GM18868 (cell line): Measurements from ENCODE around the gene ITGA1.
A peak's percentile ranks its signal among the peaks of the same experiment; 100 is the strongest.

ENCODE experiments used
- ATAC-seq: cut with Tn5 transposase; IDR thresholded peaks from one replicate; pipeline ENCODE4 v1.9.1; 2021; ENCODE audit warnings: mild to moderate bottlenecking, moderate library complexity; ENCODE audit not compliant: unreplicated experiment

The ITGA1 gene

DNA sequence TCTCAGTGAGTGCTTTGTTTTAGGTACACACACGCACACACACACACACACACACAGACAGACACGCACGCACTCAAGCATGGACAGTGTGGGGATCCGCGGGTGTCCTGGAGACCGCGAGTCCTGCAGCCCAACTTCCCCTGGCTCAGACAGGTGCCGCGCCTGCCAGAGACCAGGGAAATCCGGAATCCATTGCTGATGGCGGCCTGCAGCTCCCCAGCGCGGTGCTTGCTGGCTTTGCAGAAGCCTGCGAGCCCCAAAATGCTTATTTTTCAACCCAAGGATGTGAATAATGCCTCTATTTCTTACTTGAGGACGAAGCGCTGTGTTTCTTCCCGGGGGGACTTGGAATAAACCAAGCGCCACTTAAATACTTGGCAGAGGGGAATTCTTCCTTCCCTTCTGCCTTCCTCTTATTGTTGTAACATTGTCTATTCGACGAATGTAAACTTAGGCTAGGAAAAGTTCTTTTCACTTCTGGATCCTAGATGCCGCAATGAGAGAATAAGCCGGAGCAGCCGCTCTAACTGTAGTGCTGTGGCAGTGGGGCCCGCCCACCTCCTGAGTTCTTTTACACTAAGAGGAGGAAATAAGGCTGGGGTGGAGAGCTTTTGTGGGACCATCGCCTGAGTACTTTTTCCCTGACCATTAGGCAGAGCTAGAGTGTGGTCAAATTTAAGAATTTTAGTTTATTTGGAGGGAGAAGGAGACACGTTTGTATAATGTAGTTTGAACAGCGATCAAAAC, 202.2 kb downstream of the ITGA1 start:
- peak; percentile 18 for ATAC-seq

GRCh38 chr5:52990528-52990925, 202.8 kb downstream of the ITGA1 start:
- ATAC-seq: no peak

DNA sequence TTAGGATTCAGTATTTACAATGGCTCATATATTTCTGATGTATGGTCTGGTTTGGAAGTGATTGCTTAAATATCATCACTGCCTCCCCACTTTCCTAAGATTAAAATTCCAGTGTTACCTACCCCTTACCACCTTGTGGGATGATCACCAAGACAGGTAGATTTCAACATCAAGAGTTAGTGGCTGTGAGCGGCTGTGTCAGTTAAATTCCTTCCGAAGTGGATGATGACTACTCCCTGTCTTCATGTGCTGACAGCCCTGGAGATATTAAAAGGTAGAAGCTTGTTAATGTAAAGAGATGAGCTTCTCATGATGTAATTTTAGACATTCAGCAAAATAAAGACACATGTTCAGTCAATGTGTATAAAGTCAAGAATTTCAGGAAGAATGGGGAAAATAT, 205.7 kb downstream of the ITGA1 start:
- no peak for ATAC-seq

DNA sequence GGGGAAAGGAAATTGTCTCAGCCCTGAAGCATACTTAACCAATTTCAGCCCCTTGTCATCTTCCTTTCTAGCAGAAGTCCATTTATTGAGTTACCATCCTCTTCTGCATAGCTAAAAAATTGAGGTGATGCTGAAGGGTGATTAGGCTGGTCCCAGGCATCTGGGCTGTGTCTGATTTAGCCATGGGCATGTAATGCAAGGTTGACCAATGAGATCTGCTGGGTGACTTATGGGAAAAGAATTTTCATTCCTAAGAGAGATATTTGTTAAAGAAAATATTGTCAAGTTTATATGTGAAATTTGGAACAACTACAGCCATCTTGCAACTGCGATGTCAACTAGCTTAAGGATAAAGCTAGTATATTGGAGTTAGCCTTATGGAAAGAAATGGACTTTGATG, 206.6 kb downstream of the ITGA1 start:
- ATAC-seq: no peak

DNA sequence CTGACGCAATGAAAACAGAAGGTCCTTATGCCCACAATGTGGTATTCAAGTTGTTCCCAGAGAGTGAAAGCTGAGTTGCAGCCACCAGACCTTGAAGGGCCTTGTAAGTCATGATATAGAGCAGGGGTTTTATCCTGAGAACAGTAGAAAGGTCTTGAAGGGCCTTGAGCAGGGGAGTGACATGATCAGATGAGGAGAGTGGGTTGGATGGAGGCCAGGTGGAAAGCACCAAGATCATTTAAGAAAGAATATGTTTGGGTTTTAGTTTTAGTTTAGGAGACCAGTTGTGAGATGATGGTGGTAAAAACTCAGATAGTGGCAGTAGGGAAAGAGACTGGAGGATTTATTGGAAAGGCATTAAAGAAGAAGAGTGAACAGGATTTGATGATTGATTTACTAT, 207.4 kb downstream of the ITGA1 start:
- ATAC-seq: no peak

- no peak for ATAC-seq
Measured at GRCh38 chr5:52995914-52996313, 208.2 kb downstream of the ITGA1 start.

- ATAC-seq: no peak
Measured at GRCh38 chr5:52996979-52997378, 209.3 kb downstream of the ITGA1 start.

GRCh38 chr5:52997424-52997823, 209.7 kb downstream of the ITGA1 start:
- ATAC-seq: no peak

- peak; percentile 81 for ATAC-seq
Measured at GRCh38 chr5:52998552-52999313, 211.0 kb downstream of the ITGA1 start.

DNA sequence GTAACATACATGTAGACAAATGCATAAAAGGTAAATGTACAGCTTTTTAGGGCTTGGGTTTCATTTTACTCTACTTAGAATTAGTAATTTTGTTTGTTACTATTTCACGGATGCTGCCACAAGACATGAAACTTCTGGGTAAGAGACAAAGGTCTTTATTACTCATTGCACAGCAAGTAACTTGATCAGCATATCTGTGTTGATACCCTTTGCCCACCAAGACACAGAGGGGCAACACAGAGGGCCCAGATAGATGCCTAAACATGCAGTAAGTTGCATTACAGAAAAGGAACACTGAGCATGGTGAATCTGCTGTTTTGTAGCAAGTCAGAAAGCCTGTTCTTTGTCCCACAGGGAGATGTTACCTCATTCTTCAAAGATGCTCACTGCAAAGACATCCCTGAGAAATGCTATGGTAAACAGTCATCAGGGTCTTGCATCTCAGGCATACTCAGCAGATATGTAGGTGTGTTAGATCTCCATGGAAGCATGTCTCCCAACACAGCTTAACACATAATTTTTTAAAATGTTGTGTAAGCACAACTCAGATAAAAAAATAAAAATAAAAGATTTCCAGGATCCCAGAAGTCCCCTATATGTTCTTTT, 211.7 kb downstream of the ITGA1 start:
- ATAC-seq: peak; percentile 29

DNA sequence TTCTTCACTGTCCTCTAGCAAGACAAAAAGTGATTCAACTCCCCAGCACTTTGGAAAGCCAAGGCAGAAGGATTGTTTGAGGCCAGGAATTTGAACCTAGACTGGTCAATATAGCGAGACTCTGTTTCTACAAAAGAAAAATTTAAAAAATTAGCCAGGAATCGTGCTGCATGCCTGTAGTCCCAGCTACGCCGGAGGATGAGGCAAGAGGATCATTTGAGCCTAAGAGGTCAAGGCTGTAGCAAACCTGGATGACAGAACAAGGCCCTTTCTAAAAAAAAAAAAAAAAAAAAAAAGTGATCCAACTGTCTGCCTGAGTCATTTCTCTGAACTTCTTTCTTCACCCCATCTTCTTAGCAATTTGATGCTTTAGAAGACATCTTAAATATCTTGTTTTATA, 213.8 kb downstream of the ITGA1 start:
- no peak for ATAC-seq

- ATAC-seq: no peak
Measured at GRCh38 chr5:53002491-53002890, 214.8 kb downstream of the ITGA1 start.

- ATAC-seq: no peak
Measured at GRCh38 chr5:53003144-53003543, 215.4 kb downstream of the ITGA1 start.

DNA sequence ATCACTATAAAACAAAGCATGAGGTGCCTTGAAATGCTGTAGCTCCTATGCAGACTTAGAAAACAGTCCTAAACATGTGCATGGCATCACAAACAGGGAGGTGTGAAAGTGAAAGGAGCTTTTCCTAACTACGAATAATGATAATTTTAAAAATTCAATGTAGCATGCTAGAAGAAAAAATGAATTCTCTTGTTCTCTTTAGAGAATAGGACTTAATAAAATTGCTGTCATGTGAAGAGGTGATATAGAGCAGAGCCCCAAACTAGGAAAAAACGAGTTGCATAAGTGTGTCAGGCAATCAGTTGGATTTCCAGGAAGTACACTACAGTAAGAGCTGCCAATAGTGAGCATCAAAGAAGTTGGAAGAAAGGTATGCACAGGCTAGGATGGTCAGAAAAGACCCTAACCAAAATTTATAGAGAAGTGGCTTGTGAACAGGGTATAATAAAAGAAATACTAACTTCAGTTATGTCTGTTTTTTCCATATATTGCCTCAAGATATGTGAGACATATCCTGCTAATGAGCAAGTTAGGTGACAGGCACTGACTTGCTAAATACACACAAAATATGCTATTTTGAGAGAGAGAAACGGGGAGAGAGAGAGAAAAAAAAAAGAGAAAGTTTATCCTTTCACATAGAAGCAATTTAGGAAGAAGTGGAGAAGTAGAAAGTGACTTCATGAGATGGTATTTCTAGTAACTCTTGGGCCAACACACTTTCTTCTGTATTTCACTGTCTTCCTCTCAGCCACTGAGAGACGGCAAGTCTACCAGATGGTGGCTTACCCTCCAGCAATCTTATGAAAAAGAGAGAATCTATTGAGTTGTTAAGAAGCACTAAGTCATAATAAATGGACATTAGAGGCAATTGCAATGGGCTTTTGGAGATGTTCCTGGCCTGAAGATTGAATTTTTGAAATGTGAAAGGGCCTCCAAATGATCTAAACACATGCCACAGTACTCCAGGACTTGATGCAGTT, 219.5 kb downstream of the ITGA1 start:
- ATAC-seq: no peak

DNA sequence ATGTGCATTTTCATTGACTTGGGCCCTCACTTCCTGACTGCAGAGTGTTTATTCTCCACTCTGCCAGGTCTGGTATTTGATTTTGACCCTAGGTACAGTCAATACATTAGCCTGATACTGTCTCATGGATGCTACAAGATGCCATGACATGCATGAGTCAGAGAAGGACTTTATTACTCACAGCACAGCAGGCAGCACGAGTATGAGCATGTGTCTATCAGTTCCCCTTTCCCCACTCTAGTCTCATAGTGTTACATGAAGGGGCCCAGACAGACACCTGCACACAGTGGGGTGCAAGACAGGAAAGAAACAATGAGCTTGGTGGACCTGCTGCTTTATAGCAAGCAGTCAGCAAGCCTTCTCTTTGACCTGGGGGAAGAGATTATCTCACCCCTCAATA, 221.0 kb downstream of the ITGA1 start:
- ATAC-seq: peak; percentile 99
